H1 (cell line): ENCODE results near the gene EYA4.

Experiments
- HDAC2 ChIP-seq, 2 experiments: fragments of 300-600 bp in 1 of 2; sonication (generic) in 1 of 2; IDR thresholded peaks; 2 replicates each; pipeline ENCODE4 v1.6.1; 2011 to 2012; ENCODE audit warnings: low read depth in 2 of 2, low read length in 2 of 2, mild to moderate bottlenecking in 2 of 2, moderate library complexity in 2 of 2, borderline replicate concordance in 1 of 2, inconsistent platforms in 1 of 2
- JUN ChIP-seq: IDR thresholded peaks from 2 replicates; pipeline ENCODE4 v1.6.1; 2011; ENCODE audit warnings: low read depth, mild to moderate bottlenecking, improper control_type of control experiment, low read length
- POLR2A ChIP-seq, 2 experiments: IDR thresholded peaks; 1 replicate in 1 of 2; 2 replicates in 1 of 2; pipeline ENCODE4 v1.6.1; 2011; ENCODE audit warnings: low read depth in 2 of 2, low read length in 2 of 2, mild to moderate bottlenecking in 2 of 2; ENCODE audit errors: control extremely low read depth in 1 of 2
- SIN3A ChIP-seq, 2 experiments: IDR thresholded peaks in 1 of 2; conservative IDR thresholded peaks in 1 of 2; 2 replicates each; pipeline ENCODE4 v1.6.1; 2011 to 2012; ENCODE audit warnings: low read length in 2 of 2, improper control_type of control experiment in 1 of 2, low read depth in 1 of 2, mild to moderate bottlenecking in 1 of 2
- SP4 ChIP-seq: IDR thresholded peaks from 2 replicates; pipeline ENCODE4 v1.6.1; 2012; ENCODE audit warnings: low read length, inconsistent platforms
- YY1 ChIP-seq: IDR thresholded peaks from 2 replicates; pipeline ENCODE4 v1.6.1; 2011; ENCODE audit warnings: low read depth, mild to moderate bottlenecking, low read length

- TF ChIP-seq SP4 (no peak), POLR2A (IDR thresholded peaks at IDR 0.05; ENCODE audit: control extremely low read depth in 1 of 2, low read depth in 2 of 2, low read length in 2 of 2) (no peak), HDAC2 (IDR thresholded peaks at IDR 0.05; ENCODE audit: borderline replicate concordance in 1 of 2, low read depth in 2 of 2, low read length in 2 of 2) (no peak), SIN3A (conservative IDR thresholded peaks at IDR 0.05 in 1 of 2, IDR thresholded peaks at IDR 0.05 in 1 of 2; ENCODE audit: low read depth in 1 of 2, low read length in 2 of 2) (no peak), YY1 (no peak), JUN (no peak)
Measured at GRCh38 chr6:133309579-133309978, 68.4 kb downstream of the EYA4 start.
